NCI-H1694 treated with DMSO at 0.1 percent for 48 hours (cell line): ENCODE data around the gene NOX3.

Experiments
- DNase-seq: peaks from one replicate; lab custom pipeline; 2025; lab: John Stamatoyannopoulos, UW

NOX3 gene

GRCh38 chr6:155399745-155400653 lies 55.6 kb downstream of the NOX3 start:
- DNase-seq = no peak

- no peak for DNase-seq
Measured at GRCh38 chr6:155399062-155399744, 56.4 kb downstream of the NOX3 start.

GRCh38 chr6:155398701-155399061 lies 57.0 kb downstream of the NOX3 start:
- DNase-seq = no peak

- DNase-seq = no peak
Measured at GRCh38 chr6:155398221-155398620, 57.4 kb downstream of the NOX3 start.

GRCh38 chr6:155397172-155397705 lies 58.4 kb downstream of the NOX3 start:
- DNase-seq = no peak

GRCh38 chr6:155396605-155397004 lies 59.0 kb downstream of the NOX3 start:
- no peak for DNase-seq

GRCh38 chr6:155395339-155395738 lies 60.3 kb downstream of the NOX3 start:
- no peak for DNase-seq

- DNase-seq = no peak
Measured at GRCh38 chr6:155389130-155389529, 66.5 kb downstream of the NOX3 start.

- DNase-seq = no peak
Measured at GRCh38 chr6:155388591-155388990, 67.0 kb downstream of the NOX3 start.

GRCh38 chr6:155387481-155387880 lies 68.2 kb downstream of the NOX3 start:
- no peak for DNase-seq

- DNase-seq = no peak
Measured at GRCh38 chr6:155384321-155384952, 71.2 kb downstream of the NOX3 start.

- DNase-seq = no peak
Measured at GRCh38 chr6:155383913-155384312, 71.7 kb downstream of the NOX3 start.

- no peak for DNase-seq
Measured at GRCh38 chr6:155382338-155382685, 73.3 kb downstream of the NOX3 start.

GRCh38 chr6:155381673-155382337 lies 73.8 kb downstream of the NOX3 start:
- no peak for DNase-seq

GRCh38 chr6:155380666-155381332 lies 74.8 kb downstream of the NOX3 start:
- DNase-seq = no peak

- DNase-seq = no peak
Measured at GRCh38 chr6:155378724-155379123, 76.9 kb downstream of the NOX3 start.

- DNase-seq = no peak
Measured at GRCh38 chr6:155378276-155378675, 77.4 kb downstream of the NOX3 start.

- no peak for DNase-seq
Measured at GRCh38 chr6:155377061-155377460, 78.6 kb downstream of the NOX3 start.

GRCh38 chr6:155375801-155376200 lies 79.8 kb downstream of the NOX3 start:
- DNase-seq = no peak

- DNase-seq = no peak
Measured at GRCh38 chr6:155374681-155375080, 81.0 kb downstream of the NOX3 start.

GRCh38 chr6:155373276-155373675 lies 82.4 kb downstream of the NOX3 start:
- DNase-seq = no peak

GRCh38 chr6:155372256-155372655 lies 83.4 kb downstream of the NOX3 start:
- no peak for DNase-seq
